Measurements from ENCODE around the gene PROP1.

- TF ChIP-seq CTCF (IDR thresholded peaks at IDR 0.05) (no peak), POLR2A (IDR thresholded peaks at IDR 0.05) (no peak), POLR2AphosphoS5 (IDR thresholded peaks at IDR 0.05) (no peak)
These were observed 12.1 kb downstream of the PROP1 start for GRCh38 chr5:177983763-177984583.
